NCI-H748 treated with DMSO at 0.1 percent for 48 hours (cell line): ENCODE measurements around the gene SETDB2.

ENCODE experiments used
- DNase-seq: peaks from one replicate; lab custom pipeline; 2025; lab: John Stamatoyannopoulos, UW

The SETDB2 gene

DNA sequence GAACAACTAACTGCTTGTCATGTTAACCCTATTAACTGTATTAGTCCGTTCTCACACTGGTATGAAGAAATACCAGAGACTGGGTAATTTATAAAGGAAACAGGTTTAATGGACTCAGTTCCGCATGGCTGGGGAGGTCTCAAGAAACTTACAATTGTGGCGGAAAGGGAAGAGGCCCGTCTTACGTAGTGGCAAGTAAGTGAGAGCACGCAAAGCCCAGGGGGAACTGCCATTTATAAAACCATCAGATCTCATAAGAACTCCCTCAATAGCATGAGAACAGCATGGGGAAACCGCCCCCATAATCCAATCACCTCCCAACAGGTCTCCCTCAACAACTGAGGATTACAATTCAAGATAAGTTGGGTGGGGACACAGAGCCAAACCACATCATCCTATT lies 86.4 kb downstream of the SETDB2 start:
- DNase-seq, result no peak

DNA sequence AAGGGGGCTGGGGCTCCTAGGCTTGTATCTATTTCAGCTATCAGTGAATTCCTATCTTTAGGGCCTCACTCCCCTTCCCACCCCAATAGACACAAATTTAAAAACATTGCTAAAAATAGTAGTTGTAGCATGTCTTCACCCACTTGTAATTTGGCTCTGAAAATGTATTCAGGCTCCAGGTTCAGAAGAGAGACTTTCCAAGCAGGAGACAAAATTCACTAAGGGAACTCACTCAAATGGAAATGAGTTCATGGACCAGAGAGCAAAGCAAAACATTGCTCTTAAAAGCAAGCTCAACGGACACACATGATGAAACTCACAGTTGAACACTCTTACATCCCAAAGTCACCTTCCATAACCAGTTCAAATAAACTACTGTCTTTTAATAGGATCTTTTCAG lies 88.5 kb downstream of the SETDB2 start:
- DNase-seq, result no peak

DNA sequence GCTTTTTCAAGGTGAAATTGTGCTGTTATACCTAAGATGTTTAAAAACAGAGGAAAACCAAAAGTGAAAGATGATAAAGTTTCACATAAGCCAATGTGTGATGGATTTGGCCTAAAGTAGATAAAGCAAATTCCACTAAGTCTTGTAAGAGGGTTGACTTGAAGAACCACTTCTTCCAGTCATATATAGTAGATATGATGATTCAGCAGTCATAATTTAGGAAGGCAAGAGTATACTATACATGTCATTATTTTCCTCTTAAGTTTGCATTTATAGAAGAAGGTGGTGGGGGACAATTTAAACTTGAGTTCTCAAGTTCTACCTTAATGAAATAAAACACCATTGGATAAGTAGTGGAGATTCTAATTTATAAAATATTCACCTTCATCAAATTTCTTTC lies 88.9 kb downstream of the SETDB2 start:
- no peak for DNase-seq

DNA sequence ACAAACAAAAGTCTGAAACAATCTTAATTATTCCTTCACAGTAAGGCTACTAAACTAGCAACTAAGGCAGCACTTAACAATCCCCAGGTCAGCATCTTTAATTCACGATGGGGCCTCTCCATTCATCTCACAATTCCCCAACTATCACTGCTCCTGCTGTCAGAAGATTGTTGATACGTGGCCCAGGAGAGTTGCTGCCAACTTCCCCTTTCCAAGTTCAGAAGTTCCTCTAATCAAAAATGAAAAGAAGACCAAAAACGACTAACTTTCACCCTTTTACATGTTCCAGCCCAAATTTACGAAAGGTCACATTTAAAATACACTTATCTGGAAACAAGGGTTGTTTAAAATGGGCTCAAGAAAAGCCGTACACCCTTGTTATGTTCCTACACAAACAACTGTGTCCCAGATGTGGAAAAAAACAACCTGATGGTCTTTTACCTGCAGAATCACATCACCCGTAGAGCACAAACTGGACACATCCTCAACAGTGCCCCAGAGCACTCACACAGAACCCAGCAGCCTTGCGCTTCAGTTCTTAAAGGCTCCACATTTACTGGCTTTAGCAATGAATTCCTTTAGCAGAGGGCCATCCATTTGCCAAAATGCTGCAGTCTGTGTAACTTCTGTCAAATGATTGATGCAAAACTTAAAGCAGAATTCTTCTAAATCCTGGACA lies 89.7 kb downstream of the SETDB2 start:
- no peak for DNase-seq

DNA sequence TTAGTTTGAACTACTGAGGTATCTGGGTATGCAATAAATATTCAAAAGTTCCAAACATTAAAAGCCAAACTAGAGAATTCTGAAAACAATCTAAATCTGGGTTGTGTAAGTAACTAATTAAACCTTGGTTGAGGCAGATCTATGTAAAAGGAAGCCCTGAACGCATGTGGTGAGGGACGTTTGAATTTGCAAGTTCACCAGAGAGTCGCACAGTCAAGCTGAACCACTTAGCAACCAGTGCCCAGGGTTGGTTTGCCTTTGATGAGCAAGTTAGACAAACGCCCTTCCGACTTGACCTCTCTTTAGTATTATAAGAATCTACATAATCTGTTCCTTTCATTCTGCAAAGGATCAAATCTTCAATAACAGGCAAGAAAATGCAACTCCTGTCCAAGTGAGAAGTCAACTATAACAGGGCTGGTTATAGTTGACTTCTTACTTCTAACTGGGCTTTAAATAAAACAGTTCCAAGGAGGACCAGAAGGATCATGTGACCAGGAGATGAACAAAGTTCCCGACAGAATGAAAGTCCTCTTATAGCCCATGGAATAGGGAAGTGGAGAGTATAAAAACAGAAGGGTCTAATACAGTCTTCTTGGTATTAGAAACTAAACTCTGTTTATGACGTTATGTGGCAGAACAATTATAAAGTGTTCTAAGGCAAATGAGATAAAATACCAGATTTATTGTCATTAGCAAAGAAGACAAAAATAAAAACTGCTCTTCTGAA lies 92.2 kb downstream of the SETDB2 start:
- DNase-seq, result no peak

DNA sequence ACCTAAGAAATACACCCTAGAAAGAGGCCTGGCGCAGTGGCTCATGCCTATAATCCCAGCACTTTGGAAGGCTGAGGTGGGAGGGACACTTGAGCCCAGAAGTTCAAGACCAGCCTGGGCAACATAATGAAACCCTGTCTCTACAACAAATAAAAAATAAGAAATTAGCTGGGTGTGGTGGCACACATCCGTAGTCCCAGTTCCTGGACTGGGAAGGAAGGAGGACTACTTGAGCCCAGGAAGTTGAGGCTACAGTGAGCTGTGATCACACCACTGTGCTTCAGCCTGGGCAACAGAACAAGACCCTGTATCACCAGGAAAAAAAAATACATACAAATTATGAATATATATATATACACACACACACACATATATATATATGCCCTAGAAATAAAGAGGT lies 94.3 kb downstream of the SETDB2 start:
- DNase-seq, result no peak

DNA sequence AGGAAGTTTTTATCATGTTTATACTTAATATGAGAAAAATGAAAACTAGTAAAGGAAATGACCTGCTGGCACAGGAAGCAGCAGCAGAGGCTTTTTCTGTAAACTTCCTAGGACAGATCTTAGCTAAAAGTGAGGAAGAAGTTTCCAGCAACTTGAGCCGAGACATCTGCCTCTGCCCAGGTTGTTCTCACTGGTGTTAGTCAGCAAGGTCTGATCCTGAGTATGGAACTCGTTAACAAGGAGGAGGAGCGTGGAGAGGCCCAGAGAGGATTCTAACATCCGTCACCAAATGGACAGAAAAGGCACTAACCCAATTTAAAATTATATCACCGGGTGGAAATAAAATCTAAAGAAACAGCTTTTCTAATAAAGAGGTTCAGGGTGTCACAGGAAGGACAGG lies 95.2 kb downstream of the SETDB2 start:
- DNase-seq, result no peak

DNA sequence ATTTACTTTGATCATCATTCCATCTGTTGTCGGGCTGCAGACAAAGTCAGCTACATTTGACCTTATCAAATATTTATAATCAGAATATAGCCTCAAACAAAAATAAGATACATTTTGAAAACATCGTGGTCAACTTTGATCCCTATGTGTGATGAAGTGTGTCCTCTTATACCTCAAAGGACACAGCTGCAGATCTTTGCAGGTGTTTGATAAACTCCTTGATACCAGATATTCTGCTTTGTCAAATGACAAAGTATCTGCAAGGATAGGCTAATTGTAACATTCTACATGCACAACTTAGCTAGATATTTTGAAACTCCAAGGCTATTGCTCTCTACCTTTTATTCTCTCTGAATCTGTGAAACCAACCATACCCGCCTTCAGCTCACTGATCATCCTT lies 95.7 kb downstream of the SETDB2 start:
- no peak for DNase-seq

DNA sequence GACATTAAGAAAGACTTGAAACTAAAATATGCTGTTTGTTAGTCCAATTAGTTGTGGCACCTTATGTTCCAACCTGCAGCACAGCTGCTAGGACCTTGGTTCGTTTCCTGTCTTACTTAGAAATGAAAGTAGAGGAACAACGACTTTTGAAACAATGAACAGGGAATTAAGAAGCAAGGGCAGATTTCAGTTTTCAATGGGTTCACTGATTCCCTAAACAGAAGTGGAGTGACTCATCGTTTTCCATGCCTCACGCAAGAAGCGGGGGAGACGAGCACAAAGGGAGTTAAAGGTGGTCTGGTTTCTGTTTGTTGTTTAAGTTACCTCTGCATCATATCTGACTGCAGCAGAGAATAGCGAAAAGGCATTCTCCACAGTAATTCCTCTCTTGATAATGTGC lies 96.5 kb downstream of the SETDB2 start:
- no peak for DNase-seq

DNA sequence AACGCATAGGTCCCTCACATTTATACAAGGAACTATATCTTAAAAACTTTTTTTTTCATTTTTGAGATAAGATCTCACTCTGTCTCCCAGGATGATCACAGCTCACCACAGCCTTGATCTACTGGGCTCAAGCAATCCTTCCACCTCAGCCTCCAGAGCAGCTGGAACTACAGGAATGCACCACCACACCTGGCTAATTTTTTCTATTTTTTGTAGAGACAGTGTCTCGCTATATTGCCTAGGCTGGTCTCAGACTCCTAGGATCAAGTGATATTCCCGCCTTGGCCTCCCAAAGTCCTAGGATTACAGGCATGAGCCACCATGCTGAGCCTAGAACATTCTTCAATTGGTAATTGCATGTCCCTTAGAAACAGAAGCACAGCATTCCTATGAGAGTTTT lies 99.6 kb downstream of the SETDB2 start:
- no peak for DNase-seq
